ENCODE results near the gene YJU2. TPM values are rescaled to one million over a fixed set of nuclear protein-coding genes. Genes with fewer than 3 reads are reported as not detected.

Gene YJU2
- total and polyA plus RNA-seq, 2 of the 13 experiments (the other 11 are each of a cell fraction or from before 2014, with no cell fraction given): 9.3 to 17.9 TPM

- ChIA-PET POLR2A (no interaction called here), CTCF (ENCODE audit: low intra/inter-chr PET ratio, low total read pairs) (interaction anchor here (1.0 kb wide), 1 partner anchor 120 kb away, joined by 3 read pairs; no protein-coding TSS in a partner anchor)
- peak overlapping the region; percentile 88; the same call in 1 of the 2 replicates for H3K4me2 ChIP-seq (ENCODE audit: low read depth, low read length)
Observed at GRCh38 chr19:4232614-4233281, 14.1 kb upstream of the YJU2 start.

More at GRCh38 chr19:4232614-4233281, 14.1 kb upstream of the YJU2 start:
- Histone ChIP-seq H2AFZ (ENCODE audit: low read length) (no peak overlapping the region), H3K9me3 (ENCODE audit: low read length) (no peaks in the 10 kb centered on the region), H3K27me3 (ENCODE audit: control insufficient read depth in 1 of 2, insufficient read depth in 2 of 2, low read length in 2 of 2) (peaks cover 0 to 6% of the 10 kb centered on the region in 2 experiments; a peak in 1 of 5 replicates), H3K4me1 (ENCODE audit: insufficient read depth, low read length) (peaks cover 50% of the 10 kb centered on the region), H4K20me1 (ENCODE audit: insufficient read depth, low read length) (no peaks in the 10 kb centered on the region), H3K9ac (ENCODE audit: insufficient read depth, low read depth, low read length) (no peak overlapping the region), H3K27ac (ENCODE audit: extremely low read length, insufficient read depth, low read length) (no peak overlapping the region), H3K79me2 (ENCODE audit: insufficient read depth, low read length) (no peaks in the 10 kb centered on the region), H3K36me3 (replicated peaks in 1 of 2; ENCODE audit: control insufficient read depth in 1 of 2, insufficient read depth in 2 of 2, low read length in 2 of 2) (no peaks in the 10 kb centered on the region), H3K4me3 (replicated peaks in 1 of 3; ENCODE audit: insufficient read depth in 1 of 3, low read depth in 2 of 3, low read length in 3 of 3) (no peak overlapping the region; a peak in 1 of 6 replicates)
- intact Hi-C loops (cut with micrococcal nuclease; ENCODE audit: unreplicated experiment): no loop called here
- BruUV-seq (replicated peaks): no TSS peak
- WGBS (ENCODE audit: low lambda C conversion rate): 52% methylated on average over 12 of the region's 21 CpGs
- DNase-seq (ENCODE audit: low spot score): no peak
- TF ChIP-seq GABPB1 (CRISPR knock-in tag; IDR thresholded peaks at IDR 0.05) (no peak), ZNF24 (IDR thresholded peaks at IDR 0.05) (peak; percentile 96), MLXIP (CRISPR knock-in tag; IDR thresholded peaks at IDR 0.05; ENCODE audit: borderline replicate concordance) (no peak)
- in situ Hi-C loops (cut with HindIII; ENCODE audit: extremely low pct_ligation_motif_present, low pct_unique_long_range_greater_than_20kb): no loop called here
- ATAC-seq: peak; percentile 11; the same call in 2 of the 3 replicates
- no peak for FAIRE-seq
